GM18498 (cell line): ENCODE measurements around the gene NR4A3.
A peak's percentile ranks its signal among the peaks of the same experiment; 100 is the strongest.
"Not testable (repeated sequence)": the region's sequence is repeated elsewhere in the genome, so short reads cannot be mapped to it uniquely, and the experiment has no call there.

Experiments
- ATAC-seq: cut with Tn5 transposase; IDR thresholded peaks from one replicate; pipeline ENCODE4 v1.9.1; 2021; ENCODE audit warnings: mild to moderate bottlenecking, moderate library complexity; ENCODE audit not compliant: unreplicated experiment

Gene NR4A3

GRCh38 chr9:99821396-99822108 is at the start of gene NR4A3:
Gene NR4A3 (plus strand): TSS chr9:99821885. CDS start chr9:99828043, 6,158 bp downstream.
- ATAC-seq = peak; percentile 40

GRCh38 chr9:99773468-99774138 is 48.1 kb upstream of the NR4A3 start:
- no peak for ATAC-seq

- ATAC-seq = no peak
Observed at GRCh38 chr9:99778308-99778707, 43.4 kb upstream of the NR4A3 start.

GRCh38 chr9:99778836-99779235 is 42.8 kb upstream of the NR4A3 start:
- no peak for ATAC-seq

- ATAC-seq = no peak
Observed at GRCh38 chr9:99779277-99779676, 42.4 kb upstream of the NR4A3 start.

GRCh38 chr9:99782349-99782748 is 39.3 kb upstream of the NR4A3 start:
- not testable (repeated sequence) for ATAC-seq

GRCh38 chr9:99782962-99783718 is 38.5 kb upstream of the NR4A3 start:
- ATAC-seq = no peak

GRCh38 chr9:99783799-99784198 is 37.9 kb upstream of the NR4A3 start:
- no peak for ATAC-seq

GRCh38 chr9:99785010-99785590 is 36.6 kb upstream of the NR4A3 start:
- ATAC-seq = no peak

- ATAC-seq = no peak
Observed at GRCh38 chr9:99787556-99787955, 34.1 kb upstream of the NR4A3 start.

GRCh38 chr9:99793528-99793927 is 28.2 kb upstream of the NR4A3 start:
- no peak for ATAC-seq

GRCh38 chr9:99796231-99796630 is 25.5 kb upstream of the NR4A3 start:
- no peak for ATAC-seq

- no peak for ATAC-seq
Observed at GRCh38 chr9:99801775-99802174, 19.9 kb upstream of the NR4A3 start.

GRCh38 chr9:99803694-99804093 is 18.0 kb upstream of the NR4A3 start:
- ATAC-seq = no peak

GRCh38 chr9:99807276-99807852 is 14.3 kb upstream of the NR4A3 start:
- ATAC-seq = peak; percentile 60

- no peak for ATAC-seq
Observed at GRCh38 chr9:99807956-99808355, 13.7 kb upstream of the NR4A3 start.

- ATAC-seq = no peak
Observed at GRCh38 chr9:99808454-99808853, 13.2 kb upstream of the NR4A3 start.

- no peak for ATAC-seq
Observed at GRCh38 chr9:99809586-99810319, 11.9 kb upstream of the NR4A3 start.

- no peak for ATAC-seq
Observed at GRCh38 chr9:99811172-99811571, 10.5 kb upstream of the NR4A3 start.

- ATAC-seq = peak; percentile 56
Observed at GRCh38 chr9:99811598-99812383, 9.9 kb upstream of the NR4A3 start.
